GM11168 (cell line): ENCODE data around the gene TMEM184B.

Experiments used
- in situ Hi-C: fragments of 300-500 bp; cut with MboI; formaldehyde crosslinking; loops from one replicate; pipeline ENCODE4 v1.12.0; 2022; ENCODE audit warnings: low sequenced_read_pairs; ENCODE audit not compliant: unreplicated experiment

TMEM184B gene

DNA sequence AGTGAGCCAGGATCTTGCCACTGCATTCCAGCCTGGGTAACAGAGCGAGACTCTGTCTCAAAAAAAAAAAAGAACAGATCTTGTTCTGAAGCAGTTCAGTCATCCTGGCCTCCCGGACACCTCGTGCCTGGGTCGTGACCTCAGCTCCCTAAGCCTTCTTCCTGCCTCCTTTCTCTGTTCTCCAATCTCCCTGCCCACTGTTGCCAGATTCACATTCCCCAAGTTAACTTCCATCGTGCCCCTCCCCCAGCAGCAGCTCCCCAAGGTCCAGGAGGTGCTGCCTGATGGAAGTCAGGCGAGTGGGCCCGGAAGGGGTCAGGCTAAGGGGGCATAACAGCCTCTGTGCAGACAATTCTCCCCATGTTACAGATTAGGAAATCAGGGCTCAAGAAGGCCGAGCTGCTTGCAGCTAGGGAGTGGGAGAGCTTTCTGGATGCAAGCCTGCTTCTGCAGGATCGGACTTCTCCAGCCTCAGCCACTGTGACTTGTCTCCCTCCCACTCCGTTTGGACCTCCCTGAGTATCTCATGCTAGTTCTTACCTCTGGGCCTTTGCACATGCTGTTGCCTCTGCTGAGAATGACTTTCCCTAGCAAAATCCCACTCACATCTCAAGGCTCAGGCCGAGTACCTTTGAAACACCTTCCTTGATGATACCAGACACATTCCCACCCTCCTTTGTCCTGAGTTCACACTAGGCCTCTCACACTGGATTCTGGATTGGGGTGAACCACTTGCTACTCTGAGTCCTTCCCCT is 14.3 kb upstream of the TMEM184B start:
- in situ Hi-C loops: no loop called here

DNA sequence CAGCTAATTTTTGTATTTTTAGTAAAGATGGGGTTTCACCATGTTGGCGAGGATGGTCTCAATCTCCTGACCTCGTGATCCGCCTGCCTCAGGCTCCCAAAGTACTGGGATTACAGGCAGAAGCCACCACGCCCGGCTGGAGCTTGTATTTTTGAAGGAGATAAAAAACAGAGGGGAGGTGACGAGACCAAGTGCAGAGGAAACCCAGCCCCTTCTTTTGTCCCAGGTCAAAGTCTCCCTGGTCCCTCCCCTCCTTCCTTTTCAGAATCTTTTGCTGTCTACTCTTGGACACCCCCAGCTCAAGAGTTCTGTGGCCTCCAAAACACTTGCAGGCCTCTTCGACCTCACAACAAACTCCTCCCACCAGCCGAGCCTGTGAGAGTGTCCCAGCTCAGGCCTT is 12.2 kb upstream of the TMEM184B start:
- in situ Hi-C loops: no loop called here

DNA sequence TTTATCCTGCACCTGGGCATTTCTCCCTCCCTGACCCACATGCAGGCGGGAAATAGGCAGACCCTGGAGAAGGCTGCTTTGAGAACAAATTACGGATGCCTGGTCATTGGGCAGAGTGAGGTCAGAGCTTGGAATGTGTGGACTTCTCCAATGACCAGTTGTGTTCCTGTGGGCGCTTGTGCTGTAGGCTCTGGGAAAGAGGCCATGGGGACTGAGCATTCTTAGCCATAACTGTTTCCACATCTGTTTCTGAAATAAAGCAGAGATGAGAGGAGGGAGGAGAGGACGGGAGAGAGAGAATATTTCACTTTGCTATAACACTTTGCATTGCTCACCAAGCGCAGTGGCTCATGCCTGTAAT is 11.2 kb upstream of the TMEM184B start:
- in situ Hi-C loops: no loop called here

DNA sequence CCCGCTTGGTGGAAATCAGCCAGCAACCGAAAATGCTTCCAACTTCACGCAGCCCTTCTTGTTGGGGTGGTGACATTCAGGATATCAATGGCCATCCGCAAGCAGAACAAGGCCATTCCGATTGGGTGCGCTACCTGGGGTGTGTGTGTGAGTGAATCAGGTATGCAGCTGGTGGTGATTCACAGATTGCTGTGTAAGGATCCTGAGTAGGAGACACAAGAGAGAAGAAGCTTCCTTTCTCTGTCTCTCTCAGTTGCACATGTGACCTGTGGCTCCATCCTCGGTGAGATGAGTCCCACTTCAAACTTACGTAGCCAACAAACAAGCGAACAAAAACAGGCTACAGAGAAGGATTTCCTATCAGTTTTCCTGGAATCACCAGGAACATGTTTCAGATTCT is 9.6 kb upstream of the TMEM184B start:
- in situ Hi-C loops: no loop called here

DNA sequence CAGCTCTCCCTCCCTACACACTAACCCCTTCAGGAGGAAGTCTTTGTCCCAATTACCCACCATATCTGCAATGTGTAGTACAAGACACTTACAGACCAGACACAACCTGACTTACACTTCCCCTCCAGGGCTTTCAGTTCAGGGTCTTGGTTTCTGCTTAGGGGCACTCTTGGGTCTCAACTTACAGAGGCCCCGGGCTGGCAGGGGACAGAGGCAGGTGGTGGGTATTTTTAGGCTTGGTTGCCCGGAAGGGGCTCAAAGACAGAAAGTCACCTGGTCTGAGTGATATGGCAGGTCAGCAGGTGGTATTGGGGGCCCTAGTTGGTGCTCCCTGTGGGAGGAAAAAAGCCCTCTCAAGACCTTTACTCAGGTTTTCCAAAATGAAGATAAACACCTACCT is 3.4 kb upstream of the TMEM184B start:
- in situ Hi-C loops: no loop called here

DNA sequence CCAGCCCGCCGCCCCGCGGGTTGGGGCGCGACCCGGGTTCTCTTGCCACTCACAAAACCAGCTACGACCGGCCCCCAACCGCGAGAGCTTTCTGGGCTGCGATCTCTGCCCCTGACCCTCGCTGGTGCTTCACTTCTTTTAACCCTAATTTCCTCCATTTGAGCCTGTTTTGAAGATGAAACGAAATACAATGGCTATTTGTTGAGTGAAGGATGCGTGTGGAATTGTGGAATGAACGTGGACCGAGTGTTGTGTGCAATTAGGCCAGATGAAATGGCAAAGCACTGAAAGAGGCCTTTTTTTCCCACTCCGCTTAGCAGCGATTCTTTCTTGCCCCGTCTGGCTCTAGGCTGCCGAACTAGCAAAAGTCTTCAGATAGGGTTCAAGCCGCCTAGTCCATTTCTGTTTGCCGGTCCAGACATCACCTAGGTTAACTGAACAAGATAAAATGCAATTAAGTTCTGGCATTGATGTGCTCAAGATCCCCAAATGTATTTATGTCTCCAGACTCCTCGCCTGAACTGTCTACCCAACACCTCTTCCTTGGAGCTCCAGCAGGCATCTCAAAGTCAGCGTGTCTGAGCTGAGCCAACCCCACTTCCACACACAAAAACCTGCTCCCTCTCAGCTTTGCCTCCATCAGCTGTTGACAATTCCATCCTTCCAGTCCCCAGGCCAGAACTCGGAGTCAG is 471 bp upstream of the TMEM184B start:
- in situ Hi-C loops: no loop called here

DNA sequence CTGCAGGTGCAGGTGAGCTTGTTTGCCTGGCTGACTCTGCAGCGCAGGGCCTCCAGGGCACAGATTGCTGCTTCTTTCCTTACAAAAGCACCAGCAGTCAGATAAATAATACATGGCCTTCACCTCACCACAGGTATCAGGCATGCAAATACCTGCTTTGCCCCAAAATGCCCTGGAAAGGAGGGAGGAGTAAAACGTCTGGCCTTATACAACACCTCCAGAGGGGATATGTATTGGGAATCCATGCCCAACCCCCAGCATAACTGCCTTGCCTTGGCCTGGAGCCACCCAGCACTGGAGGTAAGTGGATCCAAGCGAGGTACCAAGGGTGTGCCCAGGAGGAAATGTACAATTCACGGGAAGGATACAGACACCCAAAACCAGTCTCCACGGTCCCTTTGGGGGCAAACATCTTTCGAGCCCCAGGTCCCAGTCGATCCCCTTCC is 860 bp downstream of the TMEM184B start:
- in situ Hi-C loops: no loop called here

DNA sequence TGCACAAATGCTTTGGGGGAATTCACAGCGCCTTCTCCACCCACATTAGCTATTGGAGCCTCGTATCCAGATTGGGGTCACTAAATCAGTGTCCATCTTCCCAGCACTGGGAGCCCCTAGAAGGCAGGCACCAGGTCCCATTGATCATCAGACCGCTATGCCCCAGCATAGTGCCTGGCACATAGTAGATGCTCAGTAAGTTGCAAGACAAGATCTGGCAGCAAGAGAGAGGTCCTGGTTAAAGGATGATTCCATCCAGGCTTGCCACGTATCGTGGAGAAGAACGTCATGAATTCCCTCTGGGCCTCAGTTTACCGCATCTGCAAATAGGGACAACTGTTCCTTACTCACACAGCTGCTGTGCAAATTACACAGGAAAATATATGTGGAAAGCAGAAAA is 1.7 kb downstream of the TMEM184B start:
- in situ Hi-C loops: no loop called here

DNA sequence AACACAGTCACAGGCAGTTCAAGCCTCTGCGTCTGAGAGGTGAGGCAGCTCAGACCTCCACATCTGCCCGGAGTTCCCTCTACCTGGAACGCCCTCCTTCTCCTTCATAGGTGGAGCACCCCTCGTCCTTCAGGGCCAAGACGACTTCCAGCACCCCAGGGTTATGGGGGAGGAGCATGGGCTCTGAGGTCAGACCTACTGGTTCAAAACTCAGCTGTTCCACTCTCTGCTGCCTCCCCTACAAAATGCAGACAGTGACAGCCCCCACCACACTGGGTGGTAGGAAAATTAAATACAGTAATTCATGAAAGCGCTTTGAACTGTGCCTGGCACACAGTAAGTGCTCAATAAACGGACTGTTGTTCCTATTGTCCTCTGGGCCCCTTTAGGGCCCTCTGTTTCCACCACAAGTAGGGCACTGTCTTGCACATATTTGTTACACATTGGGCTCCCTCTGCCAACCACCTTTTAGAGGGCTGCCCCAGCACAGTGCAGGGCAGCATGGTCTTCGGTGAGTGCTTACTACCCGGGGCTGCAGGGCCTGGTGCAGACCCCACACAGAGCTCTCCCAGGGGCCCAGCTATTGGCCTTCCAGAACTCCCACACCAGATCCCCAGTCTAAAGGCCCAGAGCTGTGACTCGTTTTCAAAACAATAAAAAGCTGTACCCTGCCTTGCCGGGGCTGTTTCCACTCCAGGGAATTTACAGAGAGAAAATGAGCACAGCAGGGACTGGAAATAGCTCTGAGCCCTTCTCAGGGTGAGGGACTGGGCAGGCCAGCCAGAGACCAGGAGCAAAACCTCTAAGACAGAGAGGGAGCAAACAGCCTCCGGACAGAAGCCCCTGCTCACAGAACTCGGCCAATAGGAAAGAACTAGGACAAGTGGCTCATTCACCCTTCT is 2.5 kb downstream of the TMEM184B start:
- in situ Hi-C loops: no loop called here

DNA sequence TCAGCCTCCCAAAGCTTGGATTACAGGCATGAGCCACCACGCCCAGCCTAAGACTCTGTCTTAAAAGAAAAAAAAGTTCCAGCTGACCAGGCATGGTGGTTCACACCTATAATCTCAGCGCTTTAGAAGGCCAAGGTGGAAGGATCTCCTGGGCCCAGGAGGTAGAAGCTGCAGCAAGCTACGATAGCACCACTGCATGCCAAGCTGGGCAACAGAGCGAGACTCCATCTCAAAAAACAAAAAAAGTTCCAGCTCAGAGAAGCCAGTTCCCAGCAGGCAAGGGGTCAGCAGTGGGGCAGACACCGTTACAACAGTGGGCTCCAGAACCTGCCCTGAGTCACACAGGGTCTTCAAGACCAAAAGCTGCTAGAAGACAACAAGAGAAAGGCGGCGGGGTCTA is 3.3 kb downstream of the TMEM184B start:
- in situ Hi-C loops: no loop called here

DNA sequence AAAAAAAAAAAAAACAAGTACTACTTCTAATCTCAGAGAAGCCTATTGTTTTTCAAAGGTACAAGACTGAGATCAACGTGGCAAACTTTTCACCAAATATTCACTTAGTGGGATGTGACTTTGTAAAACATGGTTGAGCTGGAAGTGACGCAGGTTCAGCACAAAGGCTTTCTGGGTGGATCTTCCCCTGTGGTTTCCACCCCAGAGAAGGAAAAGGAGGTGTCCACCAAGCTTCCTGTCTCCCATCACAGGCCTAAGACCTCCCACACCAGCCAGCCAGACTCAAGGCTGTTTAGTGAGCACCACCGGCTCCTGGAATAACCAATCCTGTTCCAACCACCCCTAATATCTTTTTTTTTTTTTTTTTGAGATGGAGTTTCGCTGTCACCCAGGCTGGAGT is 5.7 kb downstream of the TMEM184B start:
- in situ Hi-C loops: no loop called here

DNA sequence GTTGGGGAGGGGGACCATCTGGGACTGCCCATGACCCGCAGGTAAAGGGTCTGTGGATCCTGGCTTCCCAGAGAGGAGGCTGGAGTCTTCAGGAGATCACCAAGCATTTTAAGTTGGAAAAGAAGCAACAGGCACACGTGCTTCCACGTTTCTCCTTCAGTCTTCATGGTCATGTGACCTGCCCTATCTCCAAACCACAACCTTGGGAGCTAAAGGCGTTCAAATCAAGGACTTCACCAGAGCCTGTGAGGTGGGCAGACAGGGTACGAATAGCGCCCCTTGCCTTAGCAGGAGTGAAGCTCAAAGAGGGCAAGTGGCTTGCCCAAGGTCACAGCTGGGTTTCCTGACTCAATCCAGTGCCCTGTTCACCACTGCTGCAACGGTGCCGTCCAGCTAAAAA is 6.7 kb downstream of the TMEM184B start:
- in situ Hi-C loops: no loop called here

DNA sequence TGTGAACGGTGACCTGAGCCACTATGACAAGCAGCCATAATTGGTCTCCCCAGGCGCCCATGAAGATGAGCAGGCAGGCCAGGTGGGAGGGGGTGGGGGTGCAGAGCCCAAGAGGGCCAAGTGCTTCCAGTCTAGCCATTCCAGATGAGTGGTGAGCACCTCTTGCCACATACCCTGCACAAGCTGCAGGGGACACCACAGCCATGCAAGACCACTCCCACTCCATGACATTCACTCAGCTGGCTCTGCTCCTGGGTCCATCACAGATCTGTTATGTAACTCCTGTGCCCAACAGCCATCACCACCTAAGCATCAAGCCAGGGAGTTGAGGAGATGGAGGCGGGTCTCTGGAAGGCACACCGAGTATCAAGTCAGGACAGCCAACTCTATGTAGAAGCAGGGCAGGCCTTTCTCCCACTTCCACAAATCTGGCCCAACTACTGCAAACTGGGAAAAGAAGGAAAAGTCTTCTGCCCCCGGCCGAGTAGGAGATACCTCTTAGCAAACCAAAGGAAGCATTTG is 8.4 kb downstream of the TMEM184B start:
- in situ Hi-C loops: loop anchor here (5.0 kb wide), 1 partner anchor 43 kb away; no protein-coding TSS in a partner anchor

DNA sequence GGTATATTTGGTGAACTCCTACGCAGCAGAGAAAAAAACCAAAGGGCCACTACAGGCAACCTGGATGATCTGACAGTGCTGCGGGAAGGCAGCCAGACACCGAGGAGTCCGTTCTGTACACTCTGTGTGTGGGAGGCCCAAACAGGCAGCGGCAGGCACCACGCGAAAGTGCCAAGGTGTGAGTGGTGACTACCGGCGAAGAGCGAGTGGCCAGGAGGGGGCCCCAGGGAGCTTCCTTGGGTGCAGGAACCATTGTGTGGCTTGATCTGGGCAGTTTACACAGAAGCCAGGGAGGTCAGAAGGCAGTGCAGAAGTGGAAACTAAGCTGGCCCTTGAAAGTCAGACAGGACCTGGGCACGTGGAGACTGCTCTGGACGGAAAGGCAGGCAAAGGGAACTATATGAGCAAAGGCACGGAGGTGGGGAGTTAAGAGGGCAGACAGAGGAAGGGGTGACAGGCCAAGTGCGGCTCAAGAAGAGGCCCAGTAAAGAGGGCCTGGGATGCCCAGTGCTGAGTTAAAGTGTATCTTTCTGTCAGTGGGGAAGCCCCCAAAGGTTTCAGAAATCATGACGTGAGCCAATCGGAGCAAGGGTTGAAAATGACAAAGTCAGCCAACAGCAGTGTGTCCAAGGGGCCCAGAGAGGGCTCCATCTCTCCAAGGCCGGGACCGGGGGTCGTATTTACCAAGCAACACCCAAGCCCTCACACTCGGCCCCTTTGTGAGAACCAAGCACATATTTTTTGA is 10.6 kb downstream of the TMEM184B start:
- in situ Hi-C loops: loop anchor here (5.0 kb wide), 1 partner anchor 45 kb away; no protein-coding TSS in a partner anchor

DNA sequence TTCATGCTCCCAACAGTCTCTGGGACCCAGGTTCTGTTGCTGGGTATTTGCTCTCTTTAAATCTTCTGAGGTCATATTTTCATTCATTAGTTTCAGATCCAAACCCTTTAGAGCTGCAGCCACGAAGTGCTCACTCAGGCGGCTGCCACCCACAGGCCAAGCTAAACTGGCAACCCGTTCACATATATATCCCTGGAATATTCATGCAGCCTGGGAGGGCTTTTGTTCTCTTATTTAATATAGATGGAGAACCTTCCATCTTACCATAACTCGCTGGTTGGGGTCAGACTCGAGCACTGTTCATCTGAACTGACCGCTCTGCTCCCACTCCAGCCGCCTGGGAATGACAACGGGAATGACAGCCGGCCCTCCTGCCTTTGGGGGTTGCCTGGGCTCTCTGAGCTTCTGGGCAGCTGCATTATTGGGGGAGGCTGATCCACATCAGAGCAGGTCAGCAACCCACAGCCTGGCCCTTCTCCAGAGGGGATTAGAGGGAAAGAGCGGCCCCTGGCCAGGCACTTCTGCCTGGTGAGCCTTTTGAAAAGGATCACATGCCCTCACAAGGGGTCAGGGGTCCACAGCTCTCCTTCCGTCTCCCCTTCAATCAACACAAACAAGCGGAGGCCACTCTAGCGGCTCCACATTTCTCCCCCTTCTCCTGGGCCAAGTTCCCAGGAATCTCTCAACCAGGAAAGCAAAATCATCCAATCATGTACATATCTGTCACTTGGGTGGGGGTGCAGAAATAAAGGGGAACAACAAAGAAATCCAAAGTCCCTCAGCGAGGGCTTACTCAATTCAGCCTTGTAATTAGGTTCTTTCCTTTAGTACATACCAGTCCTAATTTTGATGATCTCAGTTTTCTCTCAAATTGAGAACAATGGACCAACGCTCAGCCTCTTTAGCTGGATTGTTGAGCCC is 11.8 kb downstream of the TMEM184B start:
- in situ Hi-C loops: loop anchor here (5.0 kb wide), 1 partner anchor 46 kb away; no protein-coding TSS in a partner anchor

DNA sequence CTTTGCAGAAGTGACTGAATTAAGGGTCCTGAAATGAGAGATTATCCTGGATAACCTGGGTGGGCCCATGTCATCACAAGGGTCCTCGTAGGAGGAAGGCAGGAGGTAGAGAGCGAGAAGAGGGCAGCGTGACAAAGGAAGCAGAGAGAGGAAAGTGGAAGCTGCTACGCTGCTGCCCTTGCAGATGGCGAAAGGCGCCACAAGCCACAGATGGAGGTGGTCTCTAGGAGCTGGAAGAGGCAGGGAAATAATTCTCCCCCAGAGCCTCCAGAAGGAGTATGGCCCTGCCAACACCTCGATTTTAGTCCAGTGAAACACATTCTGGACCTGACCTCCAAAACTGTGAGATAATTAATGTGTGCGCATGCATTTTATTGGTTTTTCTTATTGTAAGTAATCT is 13.4 kb downstream of the TMEM184B start:
- in situ Hi-C loops: no loop called here

DNA sequence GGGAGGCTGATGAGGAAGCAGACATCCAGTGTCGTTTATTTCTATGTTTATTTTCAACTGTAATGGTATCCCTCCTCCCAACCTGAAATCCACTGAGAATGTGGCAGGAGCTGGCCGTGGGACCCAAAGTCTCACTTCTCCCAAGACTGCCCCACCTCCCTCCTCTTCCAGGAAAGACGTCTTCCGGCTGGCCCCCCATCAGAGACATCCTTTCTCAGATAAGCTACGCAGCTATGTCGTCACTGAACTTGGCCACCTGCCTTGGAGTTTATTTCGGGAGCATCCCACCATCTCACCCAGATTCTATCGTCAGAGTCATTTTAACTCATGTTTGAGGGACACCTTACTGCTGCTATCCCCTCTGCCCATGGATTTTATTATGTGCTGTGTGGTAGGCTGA is 13.9 kb downstream of the TMEM184B start:
- in situ Hi-C loops: no loop called here

DNA sequence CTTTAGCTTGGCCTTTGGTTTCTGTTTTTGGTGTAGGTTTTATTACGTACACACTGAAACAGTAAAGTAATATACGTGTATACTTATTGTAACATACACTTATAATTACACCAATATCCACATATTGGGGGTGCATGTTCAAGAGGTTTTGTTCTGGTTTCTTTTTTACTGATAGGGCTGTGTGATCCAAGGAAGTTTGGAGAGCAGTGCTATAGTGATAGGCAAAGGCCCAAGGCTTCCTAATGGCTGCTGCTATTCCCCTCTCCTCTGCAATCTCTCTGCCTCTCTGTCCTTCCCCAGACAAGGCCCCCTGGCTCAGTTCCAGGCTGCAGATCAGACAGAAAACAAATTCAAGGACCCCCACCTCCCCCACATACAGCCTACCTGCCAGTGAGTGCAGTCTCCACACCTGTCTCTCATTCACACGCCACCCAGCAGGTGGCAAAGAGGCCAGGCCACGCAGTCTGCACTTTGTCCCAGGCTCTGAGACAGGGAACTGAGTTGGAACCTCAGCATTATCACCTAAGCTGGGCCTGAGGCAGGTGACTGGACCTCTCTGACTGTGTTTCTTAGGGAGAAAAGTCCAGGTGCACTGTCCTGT is 15.1 kb downstream of the TMEM184B start:
- in situ Hi-C loops: no loop called here
